Stimulated activated CD4-positive, alpha-beta T cell treated with anti-CD3 and anti-CD28 coated beads, Interleukin-1b, Interleukin-23, amount 100 ng/mL, for 48 hours (primary cell): ENCODE measurements around the gene LPCAT3.

Experiments
- DNase-seq: peaks from one replicate; pipeline ENCODE4 v3.0.0-alpha.2; 2020

LPCAT3 gene

GRCh38 chr12:6962285-6963015 is 55.8 kb downstream of the LPCAT3 start:
- no peak for DNase-seq

- peak; percentile 68 for DNase-seq
These were observed 56.5 kb downstream of the LPCAT3 start for GRCh38 chr12:6961695-6962284.

- DNase-seq: peak; percentile 94
These were observed 57.0 kb downstream of the LPCAT3 start for GRCh38 chr12:6961278-6961694.

GRCh38 chr12:6960593-6961277 is 57.5 kb downstream of the LPCAT3 start:
- no peak for DNase-seq

- DNase-seq: no peak
These were observed 58.3 kb downstream of the LPCAT3 start for GRCh38 chr12:6959805-6960592.

GRCh38 chr12:6959058-6959804 is 59.0 kb downstream of the LPCAT3 start:
- DNase-seq: peak; percentile 57

GRCh38 chr12:6958609-6959057 is 59.6 kb downstream of the LPCAT3 start:
- no peak for DNase-seq

GRCh38 chr12:6957741-6958608 is 60.3 kb downstream of the LPCAT3 start:
- DNase-seq: no peak

- no peak for DNase-seq
These were observed 61.0 kb downstream of the LPCAT3 start for GRCh38 chr12:6957151-6957701.

- DNase-seq: no peak
These were observed 62.1 kb downstream of the LPCAT3 start for GRCh38 chr12:6956021-6956727.

GRCh38 chr12:6955108-6956020 is 62.9 kb downstream of the LPCAT3 start:
- no peak for DNase-seq

- DNase-seq: no peak
These were observed 63.8 kb downstream of the LPCAT3 start for GRCh38 chr12:6954316-6955107.

- peak; percentile 80 for DNase-seq
These were observed 64.6 kb downstream of the LPCAT3 start for GRCh38 chr12:6953442-6954315.

- no peak for DNase-seq
These were observed 65.3 kb downstream of the LPCAT3 start for GRCh38 chr12:6952863-6953441.

GRCh38 chr12:6952121-6952862 is 66.0 kb downstream of the LPCAT3 start:
- DNase-seq: no peak

GRCh38 chr12:6951551-6952120 is 66.6 kb downstream of the LPCAT3 start:
- DNase-seq: no peak
